Right lobe of liver (tissue), 4 donors: ENCODE results near the gene FNIP2.

Experiments
- POLR2A ChIP-seq: fragments of 450-650 bp; IDR thresholded peaks from one replicate; pipeline ENCODE4 v1.6.1; 2017; ENCODE audit warnings: antibody characterized with exemption, mild to moderate bottlenecking
- TF ChIP-seq, protein P1 (sequence below), 4 donors: fragments of 200-600 bp in 3 of 4; fragments of 450-650 bp in 1 of 4; IDR thresholded peaks; one replicate each; pipeline versions ENCODE4 v1.5.1 to v1.8.0; 2016 to 2022; ENCODE audit warnings: antibody characterized with exemption in 4 of 4, mild to moderate bottlenecking in 2 of 4
- donor health status: DM: no; HTN: no; CAD: no.
- donor health status: DM: no; HTN: no; CAD: no.
- donor health status: DM: no; HTN: yes; CAD: no.

DNA sequence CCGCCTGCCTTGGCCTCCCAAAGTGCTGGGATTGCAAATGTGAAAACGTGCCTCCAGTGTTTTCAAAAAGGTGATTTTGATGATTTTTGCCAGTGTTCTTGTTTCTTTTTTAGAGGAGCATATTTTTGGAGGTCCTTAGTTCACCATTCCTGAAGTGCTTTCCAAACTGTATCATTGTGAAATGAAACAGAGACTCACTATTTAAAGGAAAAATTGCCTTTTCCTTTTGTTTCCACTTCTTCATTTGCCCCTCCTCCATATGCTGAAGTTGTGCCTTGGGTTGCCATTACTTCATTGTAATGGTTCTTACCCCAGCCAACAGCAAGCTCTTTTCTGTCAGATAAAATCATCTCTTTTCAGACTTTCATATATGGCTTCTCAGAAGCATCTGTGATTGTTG is 164.4 kb downstream of the FNIP2 start:
- TF ChIP-seq, protein P1, sequence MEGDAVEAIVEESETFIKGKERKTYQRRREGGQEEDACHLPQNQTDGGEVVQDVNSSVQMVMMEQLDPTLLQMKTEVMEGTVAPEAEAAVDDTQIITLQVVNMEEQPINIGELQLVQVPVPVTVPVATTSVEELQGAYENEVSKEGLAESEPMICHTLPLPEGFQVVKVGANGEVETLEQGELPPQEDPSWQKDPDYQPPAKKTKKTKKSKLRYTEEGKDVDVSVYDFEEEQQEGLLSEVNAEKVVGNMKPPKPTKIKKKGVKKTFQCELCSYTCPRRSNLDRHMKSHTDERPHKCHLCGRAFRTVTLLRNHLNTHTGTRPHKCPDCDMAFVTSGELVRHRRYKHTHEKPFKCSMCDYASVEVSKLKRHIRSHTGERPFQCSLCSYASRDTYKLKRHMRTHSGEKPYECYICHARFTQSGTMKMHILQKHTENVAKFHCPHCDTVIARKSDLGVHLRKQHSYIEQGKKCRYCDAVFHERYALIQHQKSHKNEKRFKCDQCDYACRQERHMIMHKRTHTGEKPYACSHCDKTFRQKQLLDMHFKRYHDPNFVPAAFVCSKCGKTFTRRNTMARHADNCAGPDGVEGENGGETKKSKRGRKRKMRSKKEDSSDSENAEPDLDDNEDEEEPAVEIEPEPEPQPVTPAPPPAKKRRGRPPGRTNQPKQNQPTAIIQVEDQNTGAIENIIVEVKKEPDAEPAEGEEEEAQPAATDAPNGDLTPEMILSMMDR (IDR thresholded peaks at IDR 0.05) = no peak
- no peak for TF ChIP-seq POLR2A
